DMS53 (cell line): ENCODE measurements around the gene KDM4B.

ENCODE experiments used
- DNase-seq: peaks from one replicate; lab custom pipeline; 2025; lab: John Stamatoyannopoulos, UW

KDM4B gene

GRCh38 chr19:5086725-5087439 is 118.0 kb downstream of the KDM4B start:
- peak; percentile 19 for DNase-seq

- DNase-seq: no peak
Measured at GRCh38 chr19:5089283-5089682, 120.4 kb downstream of the KDM4B start.

- DNase-seq: no peak
Measured at GRCh38 chr19:5090465-5091017, 121.6 kb downstream of the KDM4B start.

GRCh38 chr19:5091018-5091683 is 122.2 kb downstream of the KDM4B start:
- no peak for DNase-seq

- no peak for DNase-seq
Measured at GRCh38 chr19:5091684-5092480, 123.0 kb downstream of the KDM4B start.

GRCh38 chr19:5092481-5092843 is 123.5 kb downstream of the KDM4B start:
- no peak for DNase-seq

GRCh38 chr19:5093297-5093928 is 124.5 kb downstream of the KDM4B start:
- DNase-seq: no peak

GRCh38 chr19:5093948-5094718 is 125.2 kb downstream of the KDM4B start:
- no peak for DNase-seq

- no peak for DNase-seq
Measured at GRCh38 chr19:5094768-5095567, 126.1 kb downstream of the KDM4B start.

GRCh38 chr19:5095568-5095850 is 126.6 kb downstream of the KDM4B start:
- no peak for DNase-seq

- no peak for DNase-seq
Measured at GRCh38 chr19:5096536-5096935, 127.6 kb downstream of the KDM4B start.

GRCh38 chr19:5097331-5097930 is 128.5 kb downstream of the KDM4B start:
- no peak for DNase-seq

GRCh38 chr19:5097959-5098623 is 129.2 kb downstream of the KDM4B start:
- no peak for DNase-seq

- no peak for DNase-seq
Measured at GRCh38 chr19:5098646-5099045, 129.7 kb downstream of the KDM4B start.

GRCh38 chr19:5099701-5100221 is 130.8 kb downstream of the KDM4B start:
- DNase-seq: peak; percentile 6

- DNase-seq: no peak
Measured at GRCh38 chr19:5101871-5102270, 133.0 kb downstream of the KDM4B start.

- no peak for DNase-seq
Measured at GRCh38 chr19:5102520-5102919, 133.6 kb downstream of the KDM4B start.

- no peak for DNase-seq
Measured at GRCh38 chr19:5103061-5103701, 134.3 kb downstream of the KDM4B start.

- no peak for DNase-seq
Measured at GRCh38 chr19:5103812-5104410, 135.0 kb downstream of the KDM4B start.
